Stimulated activated CD8-positive, alpha-beta memory T cell treated with anti-CD3 and anti-CD28 coated beads, Interleukin-4, amount 100 ng/mL, for 1 hour (primary cell): ENCODE results near the gene CORT.
"Not testable (repeated sequence)": the region's sequence is repeated elsewhere in the genome, so short reads cannot be mapped to it uniquely, and the experiment has no call there.

Experiments used
- DNase-seq, 2 donors: peaks; one replicate each; pipeline ENCODE4 v3.0.0-alpha.2; 2020; ENCODE audit warnings: low read depth in 2 of 2, low spot score in 1 of 2

The CORT gene

GRCh38 chr1:10474309-10474612, 24.4 kb downstream of the CORT start:
- DNase-seq = not testable (repeated sequence)

- DNase-seq = peak; percentile 47 to 61
These were observed 25.0 kb downstream of the CORT start, which contains the start of gene PEX14 for GRCh38 chr1:10474613-10475507. Gene PEX14, plus strand, starts transcription at chr1:10474950. Its CDS starts 17 bp downstream, at chr1:10474967.

GRCh38 chr1:10475510-10475909, 25.7 kb downstream of the CORT start:
- DNase-seq = no peak

- DNase-seq = no peak
These were observed 29.5 kb downstream of the CORT start for GRCh38 chr1:10479296-10479695.

GRCh38 chr1:10480614-10481013, 30.8 kb downstream of the CORT start:
- DNase-seq = no peak

- no peak for DNase-seq
These were observed 34.7 kb downstream of the CORT start for GRCh38 chr1:10484521-10484920.

- DNase-seq = no peak
These were observed 39.6 kb downstream of the CORT start for GRCh38 chr1:10489291-10490055.

- no peak for DNase-seq
These were observed 40.6 kb downstream of the CORT start for GRCh38 chr1:10490286-10490970.

GRCh38 chr1:10494418-10494753, 44.6 kb downstream of the CORT start:
- DNase-seq = no peak

GRCh38 chr1:10494754-10495474, 45.1 kb downstream of the CORT start:
- DNase-seq = peak; percentile 60 to 64

- no peak for DNase-seq
These were observed 45.6 kb downstream of the CORT start for GRCh38 chr1:10495475-10495817.

- DNase-seq = no peak
These were observed 46.1 kb downstream of the CORT start for GRCh38 chr1:10495952-10496351.

GRCh38 chr1:10497109-10497508, 47.3 kb downstream of the CORT start:
- no peak for DNase-seq

- no peak for DNase-seq
These were observed 48.4 kb downstream of the CORT start for GRCh38 chr1:10498231-10498630.
